IMR-90 (cell line): ENCODE measurements around the gene NELL1. TPM values are rescaled to one million over a fixed set of nuclear protein-coding genes. Genes with fewer than 3 reads are reported as not detected.

Source experiments
- ATAC-seq: fragments of 200-7000 bp; cut with Tn5 transposase; 2 replicates; pipeline ENCODE4 v1.9.1; 2020; ENCODE audit warnings: low read depth, mild to moderate bottlenecking, moderate library complexity
- BruUV-seq: library from RNA; stranded (reverse); fragments of 400-500 nt; replicated peaks from 2 replicates; lab custom pipeline; 2021; lab: Mats Ljungman, UMichigan
- CTCF ChIA-PET: fragments of 300-600 bp; formaldehyde crosslinking; extraction: SDS; loops from one replicate; lab custom pipeline; 2021; ENCODE audit warnings: antibody characterized with exemption; lab: Yijun Ruan, JAX
- POLR2A ChIA-PET: fragments of 300-600 bp; sonication (Branson Sonifier 250); formaldehyde crosslinking; loops from one replicate; lab custom pipeline; 2022; ENCODE audit warnings: antibody characterized with exemption; ENCODE audit not compliant: unreplicated experiment; lab: Charles Lee
- DNase-seq: peaks from one replicate; pipeline ENCODE4 v3.0.0; 2013
- H2AFZ ChIP-seq: replicated peaks from 2 replicates; pipeline ENCODE3; 2013; ENCODE audit warnings: low read length, mild to moderate bottlenecking; ENCODE audit not compliant: poor library complexity
- H2AK5ac ChIP-seq: 2 replicates; pipeline ENCODE4 v1.6.1; 2013; ENCODE audit warnings: low read depth, low read length, inconsistent platforms
- H2AK9ac ChIP-seq: replicated peaks from 2 replicates; pipeline ENCODE3; 2013; ENCODE audit warnings: mild to moderate bottlenecking, low read depth, low read length, moderate library complexity; ENCODE audit not compliant: poor library complexity
- H2BK120ac ChIP-seq: 2 replicates; pipeline ENCODE4 v1.6.1; 2013; ENCODE audit warnings: low read depth, low read length, inconsistent platforms
- H2BK15ac ChIP-seq: 3 replicates; pipeline ENCODE4 v1.6.1; 2013; ENCODE audit warnings: low read depth, low read length, inconsistent platforms
- H2BK20ac ChIP-seq: 2 replicates; pipeline ENCODE4 v1.6.1; 2013; ENCODE audit warnings: low read depth, mild to moderate bottlenecking, inconsistent platforms, low read length, moderate library complexity
- H2BK5ac ChIP-seq: 2 replicates; pipeline ENCODE4 v1.6.1; 2013; ENCODE audit warnings: mild to moderate bottlenecking, low read depth, low read length, inconsistent platforms; ENCODE audit not compliant: poor library complexity, severe bottlenecking
- H3K14ac ChIP-seq: replicated peaks from 2 replicates; pipeline ENCODE4 v1.6.1; 2013; ENCODE audit warnings: low read depth, low read length, inconsistent platforms
- H3K18ac ChIP-seq: 2 replicates; pipeline ENCODE4 v1.6.1; 2013; ENCODE audit warnings: low read depth, low read length, control low read depth
- H3K23ac ChIP-seq: 2 replicates; pipeline ENCODE4 v1.6.1; 2013; ENCODE audit warnings: low read depth, low read length, inconsistent platforms
- H3K27ac ChIP-seq: 2 replicates; pipeline ENCODE4 v1.5.1; 2013; ENCODE audit warnings: mild to moderate bottlenecking, control low read depth, low read length; ENCODE audit not compliant: insufficient read depth
- H3K27me3 ChIP-seq: 2 replicates; pipeline ENCODE4 v1.6.1; 2013; ENCODE audit warnings: low read length; ENCODE audit not compliant: control insufficient read depth, insufficient read depth
- H3K36me3 ChIP-seq: 2 replicates; pipeline ENCODE4 v1.6.1; 2013; ENCODE audit warnings: low read length, mixed read lengths; ENCODE audit not compliant: control insufficient read depth, insufficient read depth
- H3K4ac ChIP-seq: 2 replicates; pipeline ENCODE4 v1.6.1; 2013; ENCODE audit warnings: low read depth, low read length, inconsistent platforms
- H3K4me1 ChIP-seq: 2 replicates; pipeline ENCODE4 v1.6.1; 2013; ENCODE audit warnings: low read length, mixed read lengths; ENCODE audit not compliant: control insufficient read depth, insufficient read depth
- H3K4me2 ChIP-seq: 2 replicates; pipeline ENCODE4 v1.6.1; 2013; ENCODE audit warnings: low read depth, mild to moderate bottlenecking, control low read depth, low read length, moderate library complexity
- H3K4me3 ChIP-seq: 2 replicates; pipeline ENCODE4 v1.5.1; 2013; ENCODE audit warnings: low read depth, mild to moderate bottlenecking, control low read depth, low read length, moderate library complexity; ENCODE audit not compliant: insufficient read depth
- H3K56ac ChIP-seq: 2 replicates; pipeline ENCODE4 v1.6.1; 2013; ENCODE audit warnings: low read length, inconsistent platforms; ENCODE audit not compliant: insufficient read depth; ENCODE audit errors: extremely low read depth
- H3K79me1 ChIP-seq, 2 experiments: 2 replicates each; pipeline ENCODE4 v1.6.1; 2013; ENCODE audit warnings: low read length in 2 of 2, inconsistent platforms in 1 of 2, low read depth in 1 of 2
- H3K9ac ChIP-seq: 2 replicates; pipeline ENCODE4 v1.6.1; 2013; ENCODE audit warnings: low read depth, low read length, control low read depth
- H3K9me1 ChIP-seq: 2 replicates; pipeline ENCODE4 v1.6.1; 2013; ENCODE audit warnings: low read length, inconsistent platforms; ENCODE audit not compliant: insufficient read depth
- H3K9me3 ChIP-seq: 2 replicates; pipeline ENCODE4 v1.6.1; 2013; ENCODE audit warnings: low read length; ENCODE audit not compliant: control insufficient read depth, insufficient read depth
- H4K20me1 ChIP-seq: 2 replicates; pipeline ENCODE4 v1.6.1; 2013; ENCODE audit warnings: low read length, inconsistent platforms; ENCODE audit not compliant: insufficient read depth
- H4K5ac ChIP-seq: 2 replicates; pipeline ENCODE4 v1.6.1; 2013; ENCODE audit warnings: mild to moderate bottlenecking, low read depth, low read length, control low read depth
- H4K8ac ChIP-seq, 2 experiments: 2 replicates each; pipeline ENCODE4 v1.6.1; 2013; ENCODE audit warnings: low read depth in 2 of 2, low read length in 2 of 2, control low read depth in 1 of 2, inconsistent platforms in 1 of 2
- H4K91ac ChIP-seq: 2 replicates; pipeline ENCODE4 v1.6.1; 2013; ENCODE audit warnings: low read depth, low read length, inconsistent platforms; ENCODE audit not compliant: insufficient read depth
- MAFK ChIP-seq: IDR thresholded peaks from 2 replicates; pipeline ENCODE4 v1.6.1; 2012; ENCODE audit warnings: low read depth, low read length, improper control_type of control experiment
- RAD21 ChIP-seq: IDR thresholded peaks from 2 replicates; pipeline ENCODE4 v1.6.1; 2012; ENCODE audit warnings: low read length, improper control_type of control experiment
- WGBS, 2 experiments: methylation state at CpG; one replicate each; pipeline versions ENCODE4 v1.1.5 to v1.1.7; 2013; ENCODE audit warnings: missing lambda C conversion rate in 2 of 2; ENCODE audit not compliant: insufficient read length in 1 of 2; ENCODE audit errors: extremely low coverage in 2 of 2; 5-methylcytosine and 5-hydroxymethylcytosine counted together
- dilution Hi-C: fragments of 300-500 bp; cut with HindIII; formaldehyde crosslinking; loops from one replicate; pipeline ENCODE4 v1.14.3; 2018; ENCODE audit warnings: low sequenced_read_pairs; ENCODE audit not compliant: unreplicated experiment
- in situ Hi-C: fragments of 300-500 bp; cut with MboI; formaldehyde crosslinking; loops from 3 replicates; pipeline ENCODE4 v1.14.3; 2019; ENCODE audit warnings: low sequenced_read_pairs, inconsistent platforms, mixed read lengths
- intact Hi-C: fragments of 100-400 bp; cut with micrococcal nuclease; formaldehyde crosslinking; loops from 2 replicates; pipeline ENCODE4 v1.10.0; 2022
- polyA plus RNA-seq, 3 experiments: library from polyadenylated mRNA; depleted of rRNA; stranded (reverse); fragments of >200 nt; gene quantifications; 2 replicates each; pipeline ENCODE4 v1.2.3, GENCODE V29; 2012; ENCODE audit warnings: low replicate concordance in 1 of 3
- total RNA-seq: library from RNA; depleted of rRNA; stranded (reverse); fragments of >200 nt; gene quantifications from 2 replicates; pipeline ENCODE4 v1.2.3, GENCODE V29; 2012

The NELL1 gene
- total and polyA plus RNA-seq, 2 of the 4 experiments (the other 2 are of a cell fraction) = not detected

GRCh38 chr11:21484039-21484438, 814.7 kb downstream of the NELL1 start:
- no peak for DNase-seq
- no peak overlapping the region for H4K8ac ChIP-seq
- H2BK20ac ChIP-seq = no peak overlapping the region
- no peak overlapping the region for H3K4me2 ChIP-seq
- H3K9me3 ChIP-seq = peaks cover 16% of the 10 kb centered on the region
- no peak for TF ChIP-seq RAD21
- peak; percentile 83 for TF ChIP-seq MAFK
- H3K36me3 ChIP-seq = no peaks in the 10 kb centered on the region
- dilution Hi-C loops = no loop called here
- no TSS peak for BruUV-seq
- WGBS, 2 experiments = no CpG with 5 or more reads among the region's 4 CpGs
- in situ Hi-C loops = no loop called here
- no peak overlapping the region for H3K14ac ChIP-seq
- ChIA-PET CTCF (no interaction called here), POLR2A (no interaction called here)
- H3K9ac ChIP-seq = no peak overlapping the region
- no peak overlapping the region for H3K18ac ChIP-seq
- H3K9me1 ChIP-seq = no peaks in the 10 kb centered on the region
- no peak overlapping the region for H2AFZ ChIP-seq
- H3K56ac ChIP-seq = no peak overlapping the region
- H3K79me1 ChIP-seq = no peaks in the 10 kb centered on the region
- intact Hi-C loops = no loop called here
- ATAC-seq = no peak
- H2BK15ac ChIP-seq = no peak overlapping the region
- no peak overlapping the region for H3K27ac ChIP-seq
- H2BK120ac ChIP-seq = no peak overlapping the region
- H3K4ac ChIP-seq = no peak overlapping the region
- H2AK5ac ChIP-seq = no peak overlapping the region
- H4K5ac ChIP-seq = no peak overlapping the region
- no peak overlapping the region for H3K23ac ChIP-seq
- H2AK9ac ChIP-seq = no peak overlapping the region
- H3K4me3 ChIP-seq = no peak overlapping the region
- no peak overlapping the region for H2BK5ac ChIP-seq
- no peak overlapping the region for H4K91ac ChIP-seq
- no peaks in the 10 kb centered on the region for H4K20me1 ChIP-seq
- H3K27me3 ChIP-seq = no peaks in the 10 kb centered on the region
- H3K4me1 ChIP-seq = no peaks in the 10 kb centered on the region
